ENCODE data around the gene MCM9. TPM values are rescaled to one million over a fixed set of nuclear protein-coding genes. Genes with fewer than 3 reads are reported as not detected.

MCM9 gene
- total and polyA plus RNA-seq, 2 of the 13 experiments (the other 11 are each of a cell fraction or from before 2014, with no cell fraction given): 3.8 to 17.2 TPM

- no peak for TF ChIP-seq CEBPG (CRISPR knock-in tag; IDR thresholded peaks at IDR 0.05)
- no peak; the same call in 1 of the 2 replicates for TF ChIP-seq E2F2 (CRISPR knock-in tag; IDR thresholded peaks at IDR 0.05; ENCODE audit: borderline replicate concordance)
- no peak; the same call in none of the 2 replicates for TF ChIP-seq SALL1 (CRISPR knock-in tag; IDR thresholded peaks at IDR 0.05)
- no peak; the same call in 1 of the 2 replicates for TF ChIP-seq ZNF773 (CRISPR knock-in tag; IDR thresholded peaks at IDR 0.05; ENCODE audit: borderline replicate concordance)
- peak; percentile 43; the same call in 1 of the 2 replicates for TF ChIP-seq ZBTB38 (CRISPR knock-in tag; IDR thresholded peaks at IDR 0.05)
- no peak for TF ChIP-seq SMARCC2 (IDR thresholded peaks at IDR 0.05)
- no peak for TF ChIP-seq ZBTB7B (CRISPR knock-in tag; IDR thresholded peaks at IDR 0.05)
- no peak for TF ChIP-seq TRAFD1 (CRISPR knock-in tag; IDR thresholded peaks at IDR 0.05; ENCODE audit: borderline replicate concordance)
- TF ChIP-seq ZFP1 (CRISPR knock-in tag; IDR thresholded peaks at IDR 0.05): no peak
- TF ChIP-seq CBX1 (IDR thresholded peaks at IDR 0.05; ENCODE audit: low read depth): no peak
- TF ChIP-seq ZNF234 (CRISPR knock-in tag; conservative IDR thresholded peaks at IDR 0.05): no peak; the same call in 1 of the 2 replicates
- TF ChIP-seq ZFP91 (CRISPR knock-in tag; IDR thresholded peaks at IDR 0.05; ENCODE audit: borderline replicate concordance): peak; percentile 79; the same call in 1 of the 2 replicates
- TF ChIP-seq HOXA3 (CRISPR knock-in tag; IDR thresholded peaks at IDR 0.05): peak; percentile 56
- no peak; the same call in 1 of the 2 replicates for TF ChIP-seq ETV6 (CRISPR knock-in tag; conservative IDR thresholded peaks at IDR 0.05)
- peak; percentile 38; the same call in 1 of the 2 replicates for TF ChIP-seq ZNF430 (CRISPR knock-in tag; IDR thresholded peaks at IDR 0.05)
- no peak for TF ChIP-seq IKZF1 (IDR thresholded peaks at IDR 0.05)
- TF ChIP-seq ZNF788 (CRISPR knock-in tag; IDR thresholded peaks at IDR 0.05; ENCODE audit: borderline replicate concordance): no peak
- TF ChIP-seq MEIS1 (CRISPR knock-in tag; IDR thresholded peaks at IDR 0.05; ENCODE audit: borderline replicate concordance): no peak
- peak; percentile 80; the same call in 1 of the 2 replicates for TF ChIP-seq CENPT (CRISPR knock-in tag; IDR thresholded peaks at IDR 0.05; ENCODE audit: low read depth)
- TF ChIP-seq SMC3 (IDR thresholded peaks at IDR 0.05; ENCODE audit: low read length): no peak
- TF ChIP-seq TP53 (CRISPR knock-in tag; conservative IDR thresholded peaks at IDR 0.05): no peak
- peak; percentile 74; the same call in 1 of the 2 replicates for TF ChIP-seq ZNF335 (CRISPR knock-in tag; IDR thresholded peaks at IDR 0.05)
- 0 out of 2 replicates have a peak, but pooled peaks have one; percentile 4 for TF ChIP-seq ZNF749 (CRISPR knock-in tag; IDR thresholded peaks at IDR 0.05; ENCODE audit: borderline replicate concordance)
- TF ChIP-seq BHLHE40 (IDR thresholded peaks at IDR 0.05; ENCODE audit: low read length): no peak
- TF ChIP-seq FLYWCH1 (CRISPR knock-in tag; IDR thresholded peaks at IDR 0.05): peak; percentile 94
- TF ChIP-seq NRL (CRISPR knock-in tag; IDR thresholded peaks at IDR 0.05; ENCODE audit: borderline replicate concordance): peak; percentile 76
- no peak; the same call in 1 of the 2 replicates for TF ChIP-seq ZNF274 (CRISPR knock-in tag; IDR thresholded peaks at IDR 0.05)
- peak; percentile 88 for TF ChIP-seq KAT7 (CRISPR knock-in tag; IDR thresholded peaks at IDR 0.05; ENCODE audit: borderline replicate concordance)
Observed at GRCh38 chr6:118894425-118895260, 40.3 kb downstream of the MCM9 start (continued).
